CD14-positive monocyte (primary cell): ENCODE measurements around the gene DNAJB4. TPM values are rescaled to one million over a fixed set of nuclear protein-coding genes. Genes with fewer than 3 reads are reported as not detected.
A peak's percentile ranks its signal among the peaks of the same experiment; 100 is the strongest.

Experiments
- DNase-seq, 3 donors: peaks; one replicate each; pipeline ENCODE4 v3.0.0-alpha.2; 2011 to 2022
- H2AFZ ChIP-seq: 2 replicates; pipeline ENCODE4 v1.6.0; 2012; ENCODE audit warnings: mild to moderate bottlenecking, low read depth, low read length, inconsistent platforms; ENCODE audit not compliant: insufficient read depth, poor library complexity, severe bottlenecking
- H3K27ac ChIP-seq, 2 donors: 1 replicate in 1 of 2; 2 replicates in 1 of 2; pipeline ENCODE4 v1.5.1; 2012 to 2013; ENCODE audit warnings: low read length in 2 of 2, control low read depth in 1 of 2, inconsistent platforms in 1 of 2, low read depth in 1 of 2, mild to moderate bottlenecking in 1 of 2
- H3K27me3 ChIP-seq, 2 donors: one replicate each; pipeline versions ENCODE4 v1.6.0 to v1.6.1; 2011 to 2013; ENCODE audit warnings: low read length in 2 of 2; ENCODE audit not compliant: control insufficient read depth in 2 of 2, insufficient read depth in 2 of 2
- H3K36me3 ChIP-seq, 2 donors: replicated peaks in 1 of 2; 1 replicate in 1 of 2; 2 replicates in 1 of 2; pipeline versions ENCODE4 v1.5.1 to v1.6.1; 2012 to 2013; ENCODE audit warnings: low read length in 2 of 2, control low read depth in 1 of 2, inconsistent platforms in 1 of 2, mild to moderate bottlenecking in 1 of 2; ENCODE audit not compliant: insufficient read depth in 2 of 2, control insufficient read depth in 1 of 2
- H3K4me1 ChIP-seq, 2 donors: 1 replicate in 1 of 2; 2 replicates in 1 of 2; pipeline versions ENCODE4 v1.5.1 to v1.6.1; 2012 to 2013; ENCODE audit warnings: low read length in 2 of 2, control low read depth in 1 of 2, inconsistent platforms in 1 of 2, mild to moderate bottlenecking in 1 of 2, moderate library complexity in 1 of 2; ENCODE audit not compliant: insufficient read depth in 2 of 2, control insufficient read depth in 1 of 2
- H3K4me2 ChIP-seq: replicated peaks from 2 replicates; pipeline ENCODE3; 2012; ENCODE audit warnings: low read length, moderate library complexity, mild to moderate bottlenecking; ENCODE audit not compliant: poor library complexity, severe bottlenecking; ENCODE audit errors: extremely low read depth
- H3K4me3 ChIP-seq, 3 experiments: fragments of 200-600 bp in 1 of 3; sonication (generic) in 1 of 3; replicated peaks in 1 of 3; 1 replicate in 2 of 3; 2 replicates in 1 of 3; pipeline ENCODE4 v1.5.1; 2011 to 2013; ENCODE audit warnings: low read length in 3 of 3, mild to moderate bottlenecking in 3 of 3, control low read depth in 2 of 3, low read depth in 2 of 3, inconsistent platforms in 1 of 3, moderate library complexity in 1 of 3
- H3K79me2 ChIP-seq: 2 replicates; pipeline ENCODE4 v1.6.0; 2012; ENCODE audit warnings: mild to moderate bottlenecking, control low read depth, inconsistent platforms, low read length, moderate library complexity; ENCODE audit not compliant: insufficient read depth
- H3K9ac ChIP-seq: 2 replicates; pipeline ENCODE4 v1.6.0; 2017; ENCODE audit warnings: low read length, mild to moderate bottlenecking; ENCODE audit not compliant: insufficient read depth, poor library complexity, severe bottlenecking
- H3K9me3 ChIP-seq, 2 donors: replicated peaks in 1 of 2; 1 replicate in 1 of 2; 2 replicates in 1 of 2; pipeline versions ENCODE4 v1.5.1 to v1.6.1; 2012 to 2013; ENCODE audit warnings: low read length in 2 of 2, control low read depth in 1 of 2; ENCODE audit not compliant: control insufficient read depth in 1 of 2, insufficient read depth in 1 of 2
- H4K20me1 ChIP-seq: 2 replicates; pipeline ENCODE4 v1.6.0; 2012; ENCODE audit warnings: mild to moderate bottlenecking, low read length, control low read depth, moderate library complexity; ENCODE audit not compliant: insufficient read depth
- H3K27ac Mint-ChIP-seq, 7 donors: one replicate each; pipeline ENCODE4 v1.8.0; 2020; ENCODE audit warnings: mild to moderate bottlenecking in 7 of 7, mixed read lengths in 7 of 7, moderate library complexity in 6 of 7, inconsistent platforms in 2 of 7
- H3K27me3 Mint-ChIP-seq, 3 donors: one replicate each; pipeline ENCODE4 v1.8.0; 2021 to 2022; ENCODE audit warnings: low read depth in 3 of 3, mild to moderate bottlenecking in 3 of 3, mixed read lengths in 3 of 3, moderate library complexity in 3 of 3, inconsistent platforms in 1 of 3
- H3K36me3 Mint-ChIP-seq, 2 donors: one replicate each; pipeline ENCODE4 v1.8.0; 2020; ENCODE audit warnings: mixed read lengths in 2 of 2, inconsistent platforms in 1 of 2, mild to moderate bottlenecking in 1 of 2
- H3K4me1 Mint-ChIP-seq: one replicate; pipeline ENCODE4 v1.8.0; 2020; ENCODE audit warnings: mild to moderate bottlenecking, mixed read lengths
- H3K4me3 Mint-ChIP-seq, 2 donors: one replicate each; pipeline ENCODE4 v1.8.0; 2020; ENCODE audit warnings: mild to moderate bottlenecking in 2 of 2, mixed read lengths in 2 of 2, moderate library complexity in 1 of 2
- H3K9me3 Mint-ChIP-seq, 7 donors: one replicate each; pipeline ENCODE4 v1.8.0; 2020 to 2022; ENCODE audit warnings: mixed read lengths in 7 of 7, mild to moderate bottlenecking in 6 of 7, moderate library complexity in 6 of 7, inconsistent platforms in 2 of 7
- CTCF ChIP-seq: fragments of 200-600 bp; IDR thresholded peaks from one replicate; pipeline ENCODE4 v1.8.0; 2022; ENCODE audit warnings: antibody characterized with exemption, mild to moderate bottlenecking
- WGBS: methylation state at CpG from one replicate; pipeline ENCODE4 v1.1.5; 2013; ENCODE audit warnings: missing lambda C conversion rate; ENCODE audit not compliant: insufficient coverage; 5-methylcytosine and 5-hydroxymethylcytosine counted together
- intact Hi-C, 2 donors: fragments of 100-400 bp; cut with micrococcal nuclease; formaldehyde crosslinking; loops; one replicate each; pipeline versions ENCODE4 v1.15.0 to v1.15.1; 2023
- polyA plus RNA-seq, 3 donors: library from polyadenylated mRNA; depleted of rRNA in 1 of 3; unstranded in 2 of 3; stranded (reverse) in 1 of 3; fragments of 300-500 nt in 2 of 3; fragments of >200 nt in 1 of 3; fragmentation: Illumina TruSeq in 2 of 3; gene quantifications; 1 replicate in 2 of 3; 2 replicates in 1 of 3; pipeline ENCODE4 v1.2.3, GENCODE V29; 2012 to 2021

Gene DNAJB4
- polyA plus RNA-seq, 3 donors = 2.8 to 4.0 (median 3.6) TPM

- no peak for DNase-seq
- TF ChIP-seq CTCF = no peak
- Mint-ChIP-seq H3K4me3 (no peak overlapping the region), H3K27me3 (no peaks in the 10 kb centered on the region), H3K27ac (no peak overlapping the region), H3K36me3 (peaks cover 5 to 15% of the 10 kb centered on the region in 2 donors), H3K9me3 (no peaks in the 10 kb centered on the region), H3K4me1 (peaks cover 9% of the 10 kb centered on the region)
- H3K36me3 ChIP-seq = peaks cover 0 to 10% of the 10 kb centered on the region in 2 donors
- no peak overlapping the region for H2AFZ ChIP-seq
- H4K20me1 ChIP-seq = no peaks in the 10 kb centered on the region
- H3K79me2 ChIP-seq = peaks cover 27% of the 10 kb centered on the region
- no peak overlapping the region for H3K4me3 ChIP-seq
- no peaks in the 10 kb centered on the region for H3K27me3 ChIP-seq
- H3K4me2 ChIP-seq = no peak overlapping the region
- intact Hi-C loops = no loop called here
- no peak overlapping the region for H3K27ac ChIP-seq
- H3K9me3 ChIP-seq = no peaks in the 10 kb centered on the region
- H3K9ac ChIP-seq = no peak overlapping the region
- peaks cover 0 to 5% of the 10 kb centered on the region in 2 donors for H3K4me1 ChIP-seq
These were observed 17.9 kb upstream of the DNAJB4 start for GRCh38 chr1:77986810-77987209.

- H3K4me3 Mint-ChIP-seq = no peak overlapping the region
- intact Hi-C loops = no loop called here
- DNase-seq = no peak
These were observed 16.8 kb upstream of the DNAJB4 start for GRCh38 chr1:77987919-77988318.

More at GRCh38 chr1:77987919-77988318, 16.8 kb upstream of the DNAJB4 start:
- 94% methylated on average over 2 of the region's 2 CpGs for WGBS
- peak overlapping the region in 1 of 7 donors; percentile 44 for H3K27ac Mint-ChIP-seq
- Histone ChIP-seq H3K36me3 (no peaks in the 10 kb centered on the region), H3K27me3 (no peaks in the 10 kb centered on the region), H3K27ac (no peak overlapping the region), H4K20me1 (no peaks in the 10 kb centered on the region), H3K79me2 (peaks cover 23% of the 10 kb centered on the region), H3K4me3 (no peak overlapping the region), H3K4me1 (peaks cover 0 to 5% of the 10 kb centered on the region in 2 donors), H3K9me3 (no peaks in the 10 kb centered on the region), H2AFZ (no peak overlapping the region), H3K9ac (no peak overlapping the region), H3K4me2 (no peak overlapping the region)
- no peak for TF ChIP-seq CTCF
- H3K4me1 Mint-ChIP-seq = peaks cover 9% of the 10 kb centered on the region
- no peaks in the 10 kb centered on the region for H3K27me3 Mint-ChIP-seq
- H3K36me3 Mint-ChIP-seq = peaks cover 2 to 21% of the 10 kb centered on the region in 2 donors
- H3K9me3 Mint-ChIP-seq = no peaks in the 10 kb centered on the region
